ENCODE results near the gene APPL1. TPM values are rescaled to one million over a fixed set of nuclear protein-coding genes. Genes with fewer than 3 reads are reported as not detected.

Gene APPL1
- total RNA-seq, 1 experiment from 2014 or later: 34.6 TPM

- CTCF ChIA-PET: no interaction called here
- H3F3A ChIP-seq (ENCODE audit: low read length, unreplicated experiment): no peaks in the 10 kb centered on the region
- H3K27me3 ChIP-seq (ENCODE audit: low read length): no peaks in the 10 kb centered on the region
- no peak overlapping the region for H3K4me3 ChIP-seq (ENCODE audit: low read length)
- H3K36me3 ChIP-seq (ENCODE audit: low read depth, low read length): peaks cover 26% of the 10 kb centered on the region; the same call in 1 of the 2 replicates
- DNase-seq (no peak), ATAC-seq (no peak)
- H3K9ac ChIP-seq (ENCODE audit: low read length): no peak overlapping the region
- BruUV-seq (replicated peaks): no TSS peak
- H3K27ac ChIP-seq (ENCODE audit: low read length): no peak overlapping the region
- H3K79me2 ChIP-seq (ENCODE audit: low read length): no peaks in the 10 kb centered on the region
- peaks cover under 1% of the 10 kb centered on the region; the same call in 1 of the 2 replicates for H3K4me1 ChIP-seq (ENCODE audit: insufficient read depth, low read length)
- intact Hi-C loops (cut with micrococcal nuclease): no loop called here
- no peak overlapping the region for H3K4me2 ChIP-seq (ENCODE audit: low read length)
- POLR2A ChIA-PET (ENCODE audit: unreplicated experiment): interaction anchor here (0.6 kb wide), 1 partner anchor 24 kb away, joined by 3 read pairs; no protein-coding TSS in a partner anchor
- no peaks in the 10 kb centered on the region for H4K20me1 ChIP-seq (ENCODE audit: low read length)
- no peaks in the 10 kb centered on the region for H3K9me2 ChIP-seq (replicated peaks; ENCODE audit: low read length)
- H3K9me3 ChIP-seq (ENCODE audit: low read length): no peaks in the 10 kb centered on the region
- no peak for TF ChIP-seq EZH2 (IDR thresholded peaks at IDR 0.05; ENCODE audit: low read length, unreplicated experiment)
- H2AFZ ChIP-seq (ENCODE audit: low read length): no peak overlapping the region
Observed at GRCh38 chr3:57252404-57252803, 24.9 kb downstream of the APPL1 start.

GRCh38 chr3:57256844-57257243 lies 29.3 kb downstream of the APPL1 start:
- ATAC-seq (no peak), DNase-seq (no peak)
- BruUV-seq (replicated peaks): no TSS peak
- Histone ChIP-seq H3K36me3 (ENCODE audit: low read depth, low read length) (peaks cover 33% of the 10 kb centered on the region), H3K79me2 (ENCODE audit: low read length) (no peaks in the 10 kb centered on the region), H3K9me2 (replicated peaks; ENCODE audit: low read length) (no peaks in the 10 kb centered on the region), H3K4me3 (ENCODE audit: low read length) (no peak overlapping the region), H2AFZ (ENCODE audit: low read length) (no peak overlapping the region), H3K4me2 (ENCODE audit: low read length) (no peak overlapping the region), H3K9me3 (ENCODE audit: low read length) (no peaks in the 10 kb centered on the region), H3K27ac (ENCODE audit: low read length) (no peak overlapping the region), H3K27me3 (ENCODE audit: low read length) (no peaks in the 10 kb centered on the region), H4K20me1 (ENCODE audit: low read length) (no peaks in the 10 kb centered on the region), H3K4me1 (ENCODE audit: insufficient read depth, low read length) (peaks cover 3% of the 10 kb centered on the region; the same call in 1 of the 2 replicates), H3K9ac (ENCODE audit: low read length) (no peak overlapping the region), H3F3A (ENCODE audit: low read length, unreplicated experiment) (no peaks in the 10 kb centered on the region)
- TF ChIP-seq EZH2 (IDR thresholded peaks at IDR 0.05; ENCODE audit: low read length, unreplicated experiment) (no peak), EZH2phosphoT487 (IDR thresholded peaks at IDR 0.05; ENCODE audit: borderline replicate concordance, low read length) (no peak), CTCF (conservative IDR thresholded peaks at IDR 0.05; ENCODE audit: low read depth, low read length) (no peak)
- ChIA-PET CTCF (no interaction called here), POLR2A (ENCODE audit: unreplicated experiment) (no interaction called here)
- intact Hi-C loops (cut with micrococcal nuclease): no loop called here

- no peaks in the 10 kb centered on the region for H3F3A ChIP-seq (ENCODE audit: low read length, unreplicated experiment)
- H3K9me3 ChIP-seq (ENCODE audit: low read length): no peaks in the 10 kb centered on the region
- TF ChIP-seq EZH2 (IDR thresholded peaks at IDR 0.05; ENCODE audit: low read length, unreplicated experiment) (no peak), CTCF (conservative IDR thresholded peaks at IDR 0.05; ENCODE audit: low read depth, low read length) (no peak), EZH2phosphoT487 (IDR thresholded peaks at IDR 0.05; ENCODE audit: borderline replicate concordance, low read length) (no peak)
- intact Hi-C loops (cut with micrococcal nuclease): no loop called here
- H2AFZ ChIP-seq (ENCODE audit: low read length): no peak overlapping the region
- ChIA-PET CTCF (no interaction called here), POLR2A (ENCODE audit: unreplicated experiment) (no interaction called here)
- no peak overlapping the region for H3K4me2 ChIP-seq (ENCODE audit: low read length)
- no peak overlapping the region for H3K9ac ChIP-seq (ENCODE audit: low read length)
- no peak overlapping the region for H3K27ac ChIP-seq (ENCODE audit: low read length)
- ATAC-seq (peak; percentile 64), DNase-seq (peak; percentile 9)
- H3K4me3 ChIP-seq (ENCODE audit: low read length): no peak overlapping the region
- no TSS peak for BruUV-seq (replicated peaks)
- peaks cover 3% of the 10 kb centered on the region; the same call in 1 of the 2 replicates for H3K4me1 ChIP-seq (ENCODE audit: insufficient read depth, low read length)
- H3K9me2 ChIP-seq (replicated peaks; ENCODE audit: low read length): no peaks in the 10 kb centered on the region
- peaks cover 33% of the 10 kb centered on the region for H3K36me3 ChIP-seq (ENCODE audit: low read depth, low read length)
- H3K27me3 ChIP-seq (ENCODE audit: low read length): no peaks in the 10 kb centered on the region
- no peaks in the 10 kb centered on the region for H4K20me1 ChIP-seq (ENCODE audit: low read length)
- no peaks in the 10 kb centered on the region for H3K79me2 ChIP-seq (ENCODE audit: low read length)
Observed at GRCh38 chr3:57257678-57258077, 30.1 kb downstream of the APPL1 start.

Measured in PC-3 (cell line).